ENCODE results near the gene C3orf18.

GRCh38 chr3:50545781-50546180 is 21.8 kb downstream of the C3orf18 start:
- TF ChIP-seq, protein P1, sequence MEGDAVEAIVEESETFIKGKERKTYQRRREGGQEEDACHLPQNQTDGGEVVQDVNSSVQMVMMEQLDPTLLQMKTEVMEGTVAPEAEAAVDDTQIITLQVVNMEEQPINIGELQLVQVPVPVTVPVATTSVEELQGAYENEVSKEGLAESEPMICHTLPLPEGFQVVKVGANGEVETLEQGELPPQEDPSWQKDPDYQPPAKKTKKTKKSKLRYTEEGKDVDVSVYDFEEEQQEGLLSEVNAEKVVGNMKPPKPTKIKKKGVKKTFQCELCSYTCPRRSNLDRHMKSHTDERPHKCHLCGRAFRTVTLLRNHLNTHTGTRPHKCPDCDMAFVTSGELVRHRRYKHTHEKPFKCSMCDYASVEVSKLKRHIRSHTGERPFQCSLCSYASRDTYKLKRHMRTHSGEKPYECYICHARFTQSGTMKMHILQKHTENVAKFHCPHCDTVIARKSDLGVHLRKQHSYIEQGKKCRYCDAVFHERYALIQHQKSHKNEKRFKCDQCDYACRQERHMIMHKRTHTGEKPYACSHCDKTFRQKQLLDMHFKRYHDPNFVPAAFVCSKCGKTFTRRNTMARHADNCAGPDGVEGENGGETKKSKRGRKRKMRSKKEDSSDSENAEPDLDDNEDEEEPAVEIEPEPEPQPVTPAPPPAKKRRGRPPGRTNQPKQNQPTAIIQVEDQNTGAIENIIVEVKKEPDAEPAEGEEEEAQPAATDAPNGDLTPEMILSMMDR (IDR thresholded peaks at IDR 0.05) = no peak
- no peak for TF ChIP-seq POLR2A (IDR thresholded peaks at IDR 0.05)

Data from Peyer's patch (tissue), 4 donors.